ENCODE results near the gene SERPINH1. TPM values are rescaled to one million over a fixed set of nuclear protein-coding genes. Genes with fewer than 3 reads are reported as not detected.

SERPINH1 gene
- total RNA-seq, 1 donor from 2014 or later: 484 TPM

- Mint-ChIP-seq H3K9me3 (ENCODE audit: unreplicated experiment) (no peaks in the 10 kb centered on the region), H3K36me3 (ENCODE audit: unreplicated experiment) (no peaks in the 10 kb centered on the region), H3K4me1 (ENCODE audit: unreplicated experiment) (no peaks in the 10 kb centered on the region), H3K4me3 (ENCODE audit: unreplicated experiment) (no peak overlapping the region), H3K27ac (ENCODE audit: unreplicated experiment) (no peak overlapping the region), H3K27me3 (ENCODE audit: unreplicated experiment) (peaks cover 39% of the 10 kb centered on the region)
- no peak for DNase-seq (ENCODE audit: extremely low spot score, unreplicated experiment)
- no peak for TF ChIP-seq CTCF (IDR thresholded peaks at IDR 0.05)
Measured at GRCh38 chr11:75592715-75593114, 30.7 kb downstream of the SERPINH1 start.

GRCh38 chr11:75593286-75593915, 31.3 kb downstream of the SERPINH1 start:
- DNase-seq (ENCODE audit: extremely low spot score, unreplicated experiment): no peak
- TF ChIP-seq CTCF (IDR thresholded peaks at IDR 0.05): no peak
- peaks cover 41% of the 10 kb centered on the region for H3K27me3 Mint-ChIP-seq (ENCODE audit: unreplicated experiment)
- H3K4me1 Mint-ChIP-seq (ENCODE audit: unreplicated experiment): no peaks in the 10 kb centered on the region
- no peaks in the 10 kb centered on the region for H3K36me3 Mint-ChIP-seq (ENCODE audit: unreplicated experiment)
- H3K9me3 Mint-ChIP-seq (ENCODE audit: unreplicated experiment): no peaks in the 10 kb centered on the region
- H3K4me3 Mint-ChIP-seq (ENCODE audit: unreplicated experiment): no peak overlapping the region
- H3K27ac Mint-ChIP-seq (ENCODE audit: unreplicated experiment): no peak overlapping the region

DNA sequence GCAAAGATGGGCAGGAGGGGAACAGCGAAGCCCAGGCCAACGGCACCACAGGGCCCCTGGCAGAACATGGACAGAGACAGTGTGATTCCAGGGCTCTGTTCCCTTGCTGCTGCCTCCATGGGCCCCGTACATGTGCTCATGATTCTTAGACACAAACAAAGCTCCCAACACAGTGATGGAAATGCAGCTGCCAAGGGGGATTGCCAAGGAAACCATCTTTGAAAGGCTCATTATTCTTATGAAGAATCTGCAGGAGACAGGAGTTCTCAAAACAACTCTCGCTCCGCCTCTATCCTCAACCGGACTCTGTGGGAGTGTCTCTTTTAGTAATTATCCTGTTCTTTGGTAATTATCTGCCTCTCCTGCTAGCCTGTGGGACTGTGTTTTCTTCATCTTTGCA, 32.2 kb downstream of the SERPINH1 start:
- Mint-ChIP-seq H3K27ac (ENCODE audit: unreplicated experiment) (no peak overlapping the region), H3K36me3 (ENCODE audit: unreplicated experiment) (no peaks in the 10 kb centered on the region), H3K4me1 (ENCODE audit: unreplicated experiment) (no peaks in the 10 kb centered on the region), H3K4me3 (ENCODE audit: unreplicated experiment) (no peak overlapping the region), H3K9me3 (ENCODE audit: unreplicated experiment) (no peaks in the 10 kb centered on the region), H3K27me3 (ENCODE audit: unreplicated experiment) (peaks cover 47% of the 10 kb centered on the region)
- no peak for TF ChIP-seq CTCF (IDR thresholded peaks at IDR 0.05)
- no peak for DNase-seq (ENCODE audit: extremely low spot score, unreplicated experiment)

- DNase-seq (ENCODE audit: extremely low spot score, unreplicated experiment): no peak
- peaks cover 46% of the 10 kb centered on the region for H3K27me3 Mint-ChIP-seq (ENCODE audit: unreplicated experiment)
- no peak overlapping the region for H3K4me3 Mint-ChIP-seq (ENCODE audit: unreplicated experiment)
- H3K27ac Mint-ChIP-seq (ENCODE audit: unreplicated experiment): no peak overlapping the region
- H3K4me1 Mint-ChIP-seq (ENCODE audit: unreplicated experiment): no peaks in the 10 kb centered on the region
- no peaks in the 10 kb centered on the region for H3K36me3 Mint-ChIP-seq (ENCODE audit: unreplicated experiment)
- no peak for TF ChIP-seq CTCF (IDR thresholded peaks at IDR 0.05)
- H3K9me3 Mint-ChIP-seq (ENCODE audit: unreplicated experiment): no peaks in the 10 kb centered on the region
Measured at GRCh38 chr11:75595429-75595828, 33.4 kb downstream of the SERPINH1 start.

DNA sequence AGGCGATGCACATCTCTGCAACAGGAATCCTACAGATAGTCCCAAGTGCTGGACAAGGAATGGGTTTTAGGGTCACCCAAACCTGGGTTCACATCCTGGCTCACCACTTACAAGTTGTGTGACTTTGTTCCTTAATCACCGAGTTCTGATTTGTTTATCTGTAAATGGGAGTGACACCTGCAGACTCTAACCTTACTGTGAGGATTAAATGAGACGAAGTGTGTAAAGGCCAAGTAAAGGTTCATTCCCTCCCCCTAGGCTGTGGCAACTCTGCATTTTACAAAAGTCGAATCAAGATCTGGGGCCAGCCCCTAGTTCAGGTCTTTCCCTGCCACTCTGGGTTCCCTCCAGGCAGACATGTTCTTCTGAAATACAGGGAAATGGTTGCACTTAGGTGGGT, 34.9 kb downstream of the SERPINH1 start:
- Mint-ChIP-seq H3K4me3 (ENCODE audit: unreplicated experiment) (no peak overlapping the region), H3K4me1 (ENCODE audit: unreplicated experiment) (no peaks in the 10 kb centered on the region), H3K27ac (ENCODE audit: unreplicated experiment) (no peak overlapping the region), H3K36me3 (ENCODE audit: unreplicated experiment) (no peaks in the 10 kb centered on the region), H3K27me3 (ENCODE audit: unreplicated experiment) (peaks cover 44% of the 10 kb centered on the region), H3K9me3 (ENCODE audit: unreplicated experiment) (no peaks in the 10 kb centered on the region)
- DNase-seq (ENCODE audit: extremely low spot score, unreplicated experiment): no peak
- no peak for TF ChIP-seq CTCF (IDR thresholded peaks at IDR 0.05)
